ENCODE measurements around the gene AHCYL2.
A peak's percentile ranks its signal among the peaks of the same experiment; 100 is the strongest.

Gene AHCYL2

GRCh38 chr7:129271500-129272355, 46.9 kb downstream of the AHCYL2 start:
- H3K4me3 Mint-ChIP-seq, result no peak overlapping the region
- no peaks in the 10 kb centered on the region for H3K4me1 Mint-ChIP-seq
- H3K9me3 Mint-ChIP-seq, result peaks cover 26% of the 10 kb centered on the region
- no peaks in the 10 kb centered on the region for H3K27me3 Mint-ChIP-seq (ENCODE audit: low read depth, poor library complexity)
- DNase-seq, result peak; percentile 6
- H3K36me3 Mint-ChIP-seq (ENCODE audit: low read depth), result peaks cover 36% of the 10 kb centered on the region
- TF ChIP-seq CTCF (IDR thresholded peaks at IDR 0.05), result peak; percentile 41
- H3K27ac Mint-ChIP-seq, result no peak overlapping the region

- no peak for TF ChIP-seq CTCF (IDR thresholded peaks at IDR 0.05)
- H3K9me3 Mint-ChIP-seq, result peaks cover 26% of the 10 kb centered on the region
- H3K36me3 Mint-ChIP-seq (ENCODE audit: low read depth), result peaks cover 37% of the 10 kb centered on the region
- no peaks in the 10 kb centered on the region for H3K27me3 Mint-ChIP-seq (ENCODE audit: low read depth, poor library complexity)
- no peak overlapping the region for H3K27ac Mint-ChIP-seq
- no peak for DNase-seq
- H3K4me3 Mint-ChIP-seq, result no peak overlapping the region
- no peaks in the 10 kb centered on the region for H3K4me1 Mint-ChIP-seq
Measured at GRCh38 chr7:129273936-129274335, 49.1 kb downstream of the AHCYL2 start.

GRCh38 chr7:129277629-129278028, 52.8 kb downstream of the AHCYL2 start:
- Mint-ChIP-seq H3K27me3 (ENCODE audit: low read depth, poor library complexity) (peaks cover 3% of the 10 kb centered on the region), H3K27ac (no peak overlapping the region), H3K9me3 (peaks cover 20% of the 10 kb centered on the region), H3K4me1 (no peaks in the 10 kb centered on the region), H3K36me3 (ENCODE audit: low read depth) (peaks cover 26% of the 10 kb centered on the region), H3K4me3 (no peak overlapping the region)
- TF ChIP-seq CTCF (IDR thresholded peaks at IDR 0.05), result no peak
- DNase-seq, result no peak

GRCh38 chr7:129278688-129279087, 53.9 kb downstream of the AHCYL2 start:
- DNase-seq, result no peak
- no peaks in the 10 kb centered on the region for H3K4me1 Mint-ChIP-seq
- H3K4me3 Mint-ChIP-seq, result no peak overlapping the region
- H3K36me3 Mint-ChIP-seq (ENCODE audit: low read depth), result peaks cover 21% of the 10 kb centered on the region
- no peak for TF ChIP-seq CTCF (IDR thresholded peaks at IDR 0.05)
- H3K27me3 Mint-ChIP-seq (ENCODE audit: low read depth, poor library complexity), result peaks cover 3% of the 10 kb centered on the region
- peaks cover 11% of the 10 kb centered on the region for H3K9me3 Mint-ChIP-seq
- no peak overlapping the region for H3K27ac Mint-ChIP-seq

GRCh38 chr7:129279757-129280156, 54.9 kb downstream of the AHCYL2 start:
- H3K4me1 Mint-ChIP-seq, result no peaks in the 10 kb centered on the region
- no peak overlapping the region for H3K27ac Mint-ChIP-seq
- peaks cover 10% of the 10 kb centered on the region for H3K36me3 Mint-ChIP-seq (ENCODE audit: low read depth)
- no peak for TF ChIP-seq CTCF (IDR thresholded peaks at IDR 0.05)
- no peak overlapping the region for H3K4me3 Mint-ChIP-seq
- no peak for DNase-seq
- H3K27me3 Mint-ChIP-seq (ENCODE audit: low read depth, poor library complexity), result peaks cover 3% of the 10 kb centered on the region
- peaks cover under 1% of the 10 kb centered on the region for H3K9me3 Mint-ChIP-seq

GRCh38 chr7:129281163-129281562, 56.3 kb downstream of the AHCYL2 start:
- H3K9me3 Mint-ChIP-seq, result no peaks in the 10 kb centered on the region
- peaks cover 3% of the 10 kb centered on the region for H3K27me3 Mint-ChIP-seq (ENCODE audit: low read depth, poor library complexity)
- DNase-seq, result no peak
- peaks cover 7% of the 10 kb centered on the region for H3K36me3 Mint-ChIP-seq (ENCODE audit: low read depth)
- no peaks in the 10 kb centered on the region for H3K4me1 Mint-ChIP-seq
- no peak for TF ChIP-seq CTCF (IDR thresholded peaks at IDR 0.05)
- no peak overlapping the region for H3K27ac Mint-ChIP-seq
- H3K4me3 Mint-ChIP-seq, result no peak overlapping the region

Data from nephron progenitor cell (in vitro differentiated cells).